WTC11 (cell line): Measurements from ENCODE around the gene KRT6B.

Source experiments
- CTCF ChIP-seq: fragments of 200-600 bp; IDR thresholded peaks from 2 replicates; pipeline ENCODE4 v1.8.0; 2022; ENCODE audit warnings: antibody characterized with exemption
- E2F1 ChIP-seq: sonication (generic); formaldehyde crosslinking; IDR thresholded peaks from 2 replicates; pipeline ENCODE4 v1.8.0; 2022; ENCODE audit warnings: mild to moderate bottlenecking, missing genetic modification reagents
- HMGXB4 ChIP-seq: sonication (generic); formaldehyde crosslinking; IDR thresholded peaks from 2 replicates; pipeline ENCODE4 v1.8.1; 2023; ENCODE audit warnings: mild to moderate bottlenecking, moderate library complexity, missing genetic modification reagents
- MAX ChIP-seq: sonication (generic); formaldehyde crosslinking; IDR thresholded peaks from 2 replicates; pipeline ENCODE4 v1.8.0; 2022; ENCODE audit warnings: mild to moderate bottlenecking, missing genetic modification reagents
- OVOL2 ChIP-seq: fragments of 250-450 bp; sonication (Bioruptor Pico); IDR thresholded peaks from 2 replicates; pipeline ENCODE4 v1.9.0; 2021; ENCODE audit warnings: mild to moderate bottlenecking, borderline replicate concordance
- PREB ChIP-seq: sonication (generic); formaldehyde crosslinking; IDR thresholded peaks from 2 replicates; pipeline ENCODE4 v1.8.1; 2022; ENCODE audit warnings: mild to moderate bottlenecking, missing genetic modification reagents, moderate library complexity, borderline replicate concordance
- TP53 ChIP-seq: sonication (generic); formaldehyde crosslinking; IDR thresholded peaks from 2 replicates; pipeline ENCODE4 v1.8.1; 2023; ENCODE audit warnings: mild to moderate bottlenecking, missing genetic modification reagents
- USF2 ChIP-seq: sonication (generic); formaldehyde crosslinking; IDR thresholded peaks from 2 replicates; pipeline ENCODE4 v1.8.1; 2023; ENCODE audit warnings: mild to moderate bottlenecking, missing genetic modification reagents, moderate library complexity
- ZNF121 ChIP-seq: sonication (generic); formaldehyde crosslinking; IDR thresholded peaks from 2 replicates; pipeline ENCODE4 v1.8.0; 2023; ENCODE audit warnings: missing genetic modification reagents
- ZNF416 ChIP-seq: fragments of 250-450 bp; sonication (Bioruptor Pico); IDR thresholded peaks from 2 replicates; pipeline ENCODE4 v1.9.0; 2021; ENCODE audit warnings: mild to moderate bottlenecking, inconsistent platforms

- no peak for TF ChIP-seq CTCF
- no peak for TF ChIP-seq ZNF416 (CRISPR knock-in tag)
- TF ChIP-seq TP53 (CRISPR knock-in tag): no peak
- no peak for TF ChIP-seq ZNF121 (CRISPR knock-in tag)
- TF ChIP-seq E2F1 (CRISPR knock-in tag): no peak
- no peak for TF ChIP-seq USF2 (CRISPR knock-in tag)
- no peak for TF ChIP-seq PREB (CRISPR knock-in tag)
- no peak for TF ChIP-seq HMGXB4 (CRISPR knock-in tag)
- no peak for TF ChIP-seq MAX
- no peak for TF ChIP-seq OVOL2 (CRISPR knock-in tag)
Measured at GRCh38 chr12:52477651-52478050, 25.7 kb upstream of the KRT6B start.
